KBM-7 (cell line): ENCODE results near the gene DDX10.

Experiments
- DNase-seq: peaks from one replicate; pipeline ENCODE4 v3.0.0-alpha.2; 2015
- in situ Hi-C: fragments of 300-500 bp; cut with MboI; formaldehyde crosslinking; loops from 2 replicates; pipeline ENCODE4 v1.14.3; 2020; ENCODE audit warnings: low sequenced_read_pairs, low pct_unique_long_range_greater_than_20kb, mixed read lengths

DDX10 gene

DNA sequence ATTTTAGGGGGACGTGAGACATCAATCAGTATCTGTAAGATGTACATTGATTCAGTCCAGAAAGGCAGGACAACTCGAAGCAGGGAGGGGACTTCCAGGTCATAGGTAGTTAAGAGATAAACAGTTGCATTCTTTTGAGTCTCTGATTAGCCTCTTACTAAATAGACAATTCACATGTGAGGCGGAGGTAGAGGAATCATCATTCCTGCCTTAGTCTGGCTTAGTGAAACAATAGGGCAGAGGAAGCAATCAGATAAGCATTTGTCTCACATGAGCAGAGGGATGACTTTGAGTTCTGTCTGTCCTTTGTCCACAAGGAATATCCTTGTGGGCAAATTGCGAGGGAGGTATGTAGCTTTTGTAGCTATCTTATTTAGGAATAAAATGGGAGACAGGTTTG lies 248.3 kb downstream of the DDX10 start:
- no peak for DNase-seq
- in situ Hi-C loops: no loop called here

GRCh38 chr11:108914211-108914610 lies 249.3 kb downstream of the DDX10 start:
- DNase-seq: no peak
- in situ Hi-C loops: no loop called here

DNA sequence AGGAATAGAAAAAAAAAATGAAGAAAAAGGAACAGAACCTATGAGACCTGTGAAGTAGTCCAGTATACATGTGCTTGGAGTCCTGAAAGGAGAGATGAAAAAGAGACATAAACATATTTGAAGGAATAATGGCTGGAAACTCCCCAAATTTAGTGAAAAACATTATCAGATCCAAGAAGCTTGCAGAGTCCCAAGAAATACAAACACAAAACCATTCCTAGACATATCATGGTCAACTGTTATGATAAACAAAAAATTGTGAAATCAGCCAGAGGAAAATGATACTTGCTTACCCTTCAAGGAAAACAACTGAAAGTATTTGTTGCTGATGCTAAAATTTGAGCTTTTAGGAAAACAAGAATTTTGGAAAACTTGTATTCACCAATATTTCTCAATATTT lies 250.1 kb downstream of the DDX10 start:
- in situ Hi-C loops: no loop called here
- no peak for DNase-seq

GRCh38 chr11:108915666-108916065 lies 250.8 kb downstream of the DDX10 start:
- in situ Hi-C loops: no loop called here
- DNase-seq: no peak

DNA sequence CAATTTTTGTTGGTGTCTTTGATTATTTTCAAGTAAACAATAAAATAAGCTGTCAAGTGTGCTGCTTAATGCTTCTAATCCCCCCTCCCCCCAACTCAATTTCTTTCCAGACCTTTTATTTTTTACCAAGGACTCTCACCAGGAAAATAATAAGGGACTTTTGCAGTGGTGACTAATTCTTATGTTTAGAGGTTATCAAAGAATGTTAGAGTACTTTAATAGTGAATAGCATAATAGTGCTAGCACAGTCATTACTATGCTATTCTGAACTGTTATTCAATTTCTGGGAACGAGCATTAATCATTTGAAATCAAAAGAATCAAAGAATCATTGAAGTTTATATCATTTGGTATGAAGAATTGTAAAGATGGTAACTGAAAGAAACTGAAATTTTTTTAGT lies 251.4 kb downstream of the DDX10 start:
- DNase-seq: no peak
- in situ Hi-C loops: no loop called here

DNA sequence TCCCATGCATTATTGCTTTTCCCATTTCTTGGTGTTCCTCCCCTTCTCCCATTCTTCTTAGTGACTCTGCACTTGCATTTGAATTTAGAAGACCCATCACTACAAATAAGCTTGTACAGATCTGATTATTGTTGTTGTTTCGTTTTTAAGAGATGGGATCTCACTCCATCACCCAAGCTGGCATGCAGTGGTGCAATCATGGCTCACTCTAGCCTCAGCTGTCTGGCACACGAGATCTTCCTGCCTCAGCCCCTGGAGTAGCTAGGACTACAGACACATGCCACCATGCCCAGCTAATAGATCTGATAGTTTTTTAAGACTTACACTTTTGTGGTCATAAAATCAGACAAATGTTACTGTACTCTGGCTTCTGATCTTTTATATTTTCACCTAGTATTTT lies 252.1 kb downstream of the DDX10 start:
- in situ Hi-C loops: no loop called here
- no peak for DNase-seq

DNA sequence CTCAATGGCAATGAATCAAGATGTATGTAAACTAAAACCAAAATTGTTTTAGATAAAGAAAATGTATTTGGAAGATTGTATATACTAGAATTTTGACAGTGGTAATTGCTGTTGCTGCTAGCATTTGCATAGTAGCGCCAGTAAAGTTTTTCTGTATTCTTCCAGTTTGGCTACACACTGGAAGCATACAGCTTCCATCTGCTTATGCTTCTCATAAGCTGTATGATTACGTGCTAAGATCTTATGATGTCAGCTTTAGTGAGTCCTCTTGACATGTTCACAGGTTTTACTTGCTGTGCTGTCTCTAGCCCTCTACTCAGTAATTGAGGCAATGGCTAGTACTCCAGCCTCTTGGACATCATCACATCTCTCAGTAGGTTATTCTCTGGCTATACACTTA lies 256.3 kb downstream of the DDX10 start:
- in situ Hi-C loops: no loop called here
- no peak for DNase-seq

DNA sequence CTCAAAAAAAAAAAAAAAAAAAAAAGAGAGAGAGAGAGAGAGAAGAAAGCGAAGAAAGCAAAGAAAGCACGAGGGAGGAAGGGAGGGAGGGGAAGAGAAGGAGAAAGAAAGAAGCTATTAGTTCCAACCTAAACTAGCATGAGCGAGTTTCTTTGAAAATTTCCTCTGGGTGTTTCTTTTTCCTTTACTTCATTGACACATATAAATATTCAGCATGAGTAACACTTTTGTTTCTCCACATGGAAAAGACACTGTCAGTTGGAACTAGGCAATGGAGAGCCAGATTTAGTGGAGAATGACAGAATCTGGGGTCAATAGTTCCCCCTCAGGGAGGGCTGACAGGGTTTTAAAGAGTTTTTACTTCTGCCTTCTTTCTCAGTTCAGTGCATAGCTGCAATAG lies 257.4 kb downstream of the DDX10 start:
- DNase-seq: no peak
- in situ Hi-C loops: no loop called here

DNA sequence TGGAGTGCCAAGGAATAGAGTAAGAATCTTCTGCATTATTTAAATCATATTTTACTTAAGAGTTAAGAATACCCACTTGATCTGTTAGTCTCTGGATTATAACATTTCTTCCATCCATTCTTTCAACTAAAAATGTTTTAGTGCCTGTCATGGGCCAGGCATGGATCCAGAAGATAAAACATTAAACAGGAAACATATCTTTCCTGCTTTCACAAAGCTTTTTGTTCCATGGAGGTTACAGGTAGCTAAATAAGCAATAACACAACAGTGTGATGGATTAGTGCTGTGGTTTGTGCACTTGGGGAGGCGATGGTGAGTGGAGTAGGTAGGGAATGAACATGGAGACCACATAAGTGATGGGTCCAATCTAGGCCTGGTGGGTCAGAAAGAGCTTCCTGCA lies 258.5 kb downstream of the DDX10 start:
- in situ Hi-C loops: no loop called here
- DNase-seq: no peak

- DNase-seq: no peak
- in situ Hi-C loops: no loop called here
These were observed 261.4 kb downstream of the DDX10 start for GRCh38 chr11:108926171-108926840.

DNA sequence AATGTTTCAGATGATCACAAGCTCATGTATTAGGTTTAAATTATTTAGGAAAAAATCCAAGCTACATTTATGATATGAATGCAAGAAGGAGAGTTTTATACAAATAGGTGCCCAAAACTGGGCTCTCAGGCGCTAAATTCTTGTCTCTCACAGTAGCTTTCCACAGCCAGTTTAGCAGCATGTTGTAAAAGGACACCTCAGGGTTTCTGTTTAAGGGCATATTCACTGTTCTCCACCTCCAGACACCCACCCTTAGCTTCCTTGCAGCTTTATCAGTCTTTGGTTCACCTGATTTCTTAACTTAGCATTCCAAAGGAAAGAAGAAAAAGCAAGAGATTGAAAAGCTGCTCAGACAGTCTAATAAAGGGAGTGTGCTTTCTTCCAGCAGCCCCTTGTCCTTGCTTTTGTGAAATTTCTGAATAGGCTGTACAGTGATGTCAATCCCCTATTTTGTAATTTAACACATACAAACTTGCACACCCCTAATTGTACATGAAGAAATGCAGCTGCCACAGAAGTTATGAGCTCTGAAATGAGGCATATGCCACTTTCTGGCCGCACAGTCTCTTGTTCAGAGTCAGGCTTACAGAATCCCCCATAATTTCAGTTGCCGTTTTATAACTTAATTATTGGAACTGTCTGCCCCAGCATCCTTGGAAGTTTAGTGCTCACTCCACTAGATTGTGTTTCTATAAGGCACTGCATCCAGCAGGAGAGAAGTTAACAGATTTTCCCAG lies 262.1 kb downstream of the DDX10 start:
- in situ Hi-C loops: no loop called here
- DNase-seq: no peak

DNA sequence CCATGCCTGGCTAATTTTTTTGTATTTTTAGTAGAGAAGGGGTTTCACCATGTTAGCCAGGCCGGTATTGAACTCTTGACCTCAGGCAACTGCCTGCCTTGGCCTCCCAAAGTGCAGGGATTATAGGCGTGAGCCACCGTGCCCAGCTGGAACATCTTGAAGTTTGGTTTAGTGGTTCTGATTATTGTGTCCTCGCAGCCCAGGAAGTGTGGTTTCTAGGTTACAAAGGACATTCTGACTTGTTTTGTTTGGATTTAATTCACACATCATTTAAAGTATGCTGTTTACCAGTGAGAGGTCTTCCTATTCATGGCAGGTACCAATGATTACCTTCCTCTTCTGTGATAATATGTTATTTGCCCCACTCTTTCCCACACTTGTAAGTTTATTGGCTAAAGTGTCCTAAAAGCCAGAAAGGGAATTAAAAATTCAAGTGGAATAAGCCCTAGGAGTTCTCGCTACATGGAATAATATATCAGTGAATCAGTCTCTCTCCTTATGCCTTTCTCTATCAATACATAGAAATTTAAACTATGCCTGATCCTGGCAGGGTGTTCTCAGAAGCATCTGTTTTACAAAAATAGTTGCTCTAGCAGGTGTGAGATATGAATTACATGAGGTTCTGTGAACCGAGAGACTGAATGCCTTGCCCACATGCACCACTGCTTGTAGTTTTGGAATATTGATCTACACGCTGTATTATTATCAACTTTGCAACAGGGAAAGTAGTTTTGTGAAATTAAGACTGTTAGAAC lies 263.1 kb downstream of the DDX10 start:
- in situ Hi-C loops: no loop called here
- DNase-seq: no peak

DNA sequence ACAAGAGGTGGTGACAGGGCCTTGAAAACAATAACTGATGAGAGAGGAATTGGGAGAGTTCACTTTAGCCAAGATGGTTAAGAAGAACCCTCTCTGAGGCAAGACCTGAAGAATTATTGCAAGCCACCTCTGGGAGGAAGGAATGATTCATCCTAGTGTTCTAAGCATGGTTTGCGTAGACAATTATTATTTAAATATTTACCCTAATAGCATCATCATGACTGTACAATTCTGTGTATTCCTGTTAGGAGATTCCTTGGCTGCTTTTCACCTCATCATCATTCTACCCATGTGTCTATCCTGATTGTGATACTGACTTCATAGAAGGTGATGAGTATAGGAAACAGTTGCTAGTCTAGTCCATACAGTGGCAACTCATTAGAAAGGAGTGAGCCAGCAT lies 264.4 kb downstream of the DDX10 start:
- DNase-seq: no peak
- in situ Hi-C loops: no loop called here

- in situ Hi-C loops: no loop called here
- DNase-seq: no peak
These were observed 266.3 kb downstream of the DDX10 start for GRCh38 chr11:108931168-108931567.

DNA sequence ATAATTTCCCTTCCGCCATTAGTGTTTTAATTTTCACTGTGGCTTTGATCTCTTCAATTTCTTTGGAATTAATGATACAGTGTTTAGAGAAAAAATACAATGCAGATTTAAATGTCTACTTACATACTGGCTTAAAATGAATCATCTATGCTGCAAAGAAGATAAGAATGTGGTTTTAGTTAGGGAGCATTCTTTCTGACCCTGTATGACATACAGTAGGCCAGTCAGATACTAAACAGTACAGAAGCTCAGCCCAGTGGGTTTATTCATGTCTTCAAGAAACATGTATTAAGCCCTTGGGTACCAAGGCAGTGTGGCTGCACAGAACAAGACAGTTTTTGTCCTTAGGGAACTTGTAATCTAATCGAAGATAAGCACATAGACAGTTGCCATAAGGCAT lies 268.8 kb downstream of the DDX10 start:
- no peak for DNase-seq
- in situ Hi-C loops: no loop called here

GRCh38 chr11:108934289-108934688 lies 269.4 kb downstream of the DDX10 start:
- in situ Hi-C loops: no loop called here
- no peak for DNase-seq

DNA sequence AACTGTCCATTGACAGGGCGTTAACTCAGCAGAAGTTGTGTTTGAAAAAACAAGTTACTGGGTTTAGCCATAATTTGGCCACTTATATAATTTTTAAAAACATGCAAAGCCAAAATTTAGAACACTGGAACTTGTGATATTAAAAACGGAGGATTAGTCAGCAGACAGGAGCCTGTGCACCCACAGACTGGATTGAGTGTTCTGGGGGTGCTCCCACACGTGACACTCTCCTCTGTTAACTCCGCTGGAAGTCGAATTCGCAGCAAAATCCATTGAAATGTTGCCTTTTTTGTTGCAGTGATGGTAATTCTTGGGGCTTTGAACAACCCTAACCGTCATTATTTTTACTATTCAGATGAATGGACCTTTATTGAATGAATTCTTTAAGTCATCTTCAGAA lies 269.8 kb downstream of the DDX10 start:
- DNase-seq: no peak
- in situ Hi-C loops: no loop called here

GRCh38 chr11:108937746-108938145 lies 272.9 kb downstream of the DDX10 start:
- in situ Hi-C loops: no loop called here
- no peak for DNase-seq

DNA sequence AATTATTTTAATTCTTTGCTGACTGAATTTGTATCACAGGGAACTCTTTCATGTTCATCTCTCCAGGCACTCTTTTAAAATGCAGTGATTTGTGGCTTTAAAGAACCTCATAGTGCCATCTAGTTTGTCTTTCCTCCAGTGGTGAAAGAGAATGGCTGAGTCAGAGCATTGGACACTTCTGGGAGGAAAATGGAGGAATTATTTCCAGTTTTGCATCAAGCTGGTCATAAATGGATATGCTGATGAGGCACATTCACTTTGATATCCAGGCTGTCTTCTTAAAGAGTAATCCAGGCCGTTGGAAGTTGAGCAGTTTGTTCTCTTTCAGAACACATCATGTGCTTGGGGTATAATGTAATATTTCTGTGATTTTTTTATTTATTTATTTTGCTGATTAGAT lies 273.7 kb downstream of the DDX10 start:
- no peak for DNase-seq
- in situ Hi-C loops: no loop called here

GRCh38 chr11:108939135-108939534 lies 274.3 kb downstream of the DDX10 start:
- no peak for DNase-seq
- in situ Hi-C loops: no loop called here
